Measurements from ENCODE around the gene TTC21A. TPM values are rescaled to one million over a fixed set of nuclear protein-coding genes. Genes with fewer than 3 reads are reported as not detected.

Gene TTC21A
- total RNA-seq, 5 donors from 2014 or later (not counting 1 experiment from before 2014, with no cell fraction given) = 3.5 to 12.4 (median 5.4) TPM

DNA sequence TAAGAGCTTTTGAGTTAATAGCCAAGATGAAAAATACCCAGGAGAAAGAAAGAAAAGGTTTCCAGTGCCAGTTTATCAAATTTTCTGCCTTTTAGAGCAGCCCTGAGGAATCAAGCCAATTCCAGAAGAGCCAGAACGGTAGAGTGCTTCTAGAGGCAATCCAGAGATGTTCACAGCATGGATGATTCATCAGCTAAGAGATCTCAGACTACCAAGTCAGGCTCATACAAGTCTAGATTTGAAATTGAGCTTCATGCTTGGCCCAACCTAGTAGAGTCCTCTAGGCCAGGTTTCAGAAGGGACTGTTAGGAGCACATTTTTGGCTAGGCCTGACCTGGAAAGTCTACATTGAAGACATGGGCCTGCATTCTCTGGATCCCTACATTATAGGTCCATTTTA, 40.2 kb upstream of the TTC21A start:
- Histone ChIP-seq H3K9me3 (no peaks in the 10 kb centered on the region), H3K4me3 (ENCODE audit: control insufficient read depth in 1 of 2, extremely low read depth in 1 of 2, low read length in 1 of 2) (no peak overlapping the region), H3K36me3 (ENCODE audit: control insufficient read depth in 2 of 2, extremely low read depth in 1 of 2, insufficient read depth in 1 of 2, low read length in 1 of 2) (peaks cover 3 to 68% of the 10 kb centered on the region in 2 donors), H3K4me1 (ENCODE audit: control insufficient read depth in 1 of 2, extremely low read depth in 1 of 2, insufficient read depth in 2 of 2, low read length in 2 of 2) (no peaks in the 10 kb centered on the region), H3K27ac (ENCODE audit: low read length) (no peak overlapping the region), H3K27me3 (replicated peaks in 1 of 2; ENCODE audit: control insufficient read depth in 2 of 2, extremely low read depth in 1 of 2, insufficient read depth in 2 of 2, low read length in 1 of 2) (no peaks in the 10 kb centered on the region)
- POLR2A ChIA-PET = no interaction called here
- ATAC-seq (replicated peaks in 1 of 4) = no peak
- no peaks in the 10 kb centered on the region for H3K27me3 Mint-ChIP-seq
- 89% methylated on average over 1 of the region's 1 CpG for WGBS (ENCODE audit: insufficient coverage)
- no peak overlapping the region for H3K27ac Mint-ChIP-seq
- no peak overlapping the region for H3K4me3 Mint-ChIP-seq
- peaks cover 57% of the 10 kb centered on the region for H3K36me3 Mint-ChIP-seq
- H3K9me3 Mint-ChIP-seq = no peaks in the 10 kb centered on the region
- CTCF ChIA-PET = interaction anchor here in 1 of 2 donors (0.5 kb wide), 1 partner anchor 16 kb away, joined by 3 read pairs; the partner anchor contains the start of genes SCN11A and WDR48
- DNase-seq = no peak
- H3K4me1 Mint-ChIP-seq = peaks cover 11 to 15% (median 15%) of the 10 kb centered on the region in 3 donors

GRCh38 chr3:39068556-39068955, 38.9 kb upstream of the TTC21A start:
- H3K36me3 ChIP-seq (ENCODE audit: control insufficient read depth in 2 of 2, extremely low read depth in 1 of 2, insufficient read depth in 1 of 2, low read length in 1 of 2) = peaks cover 9 to 75% of the 10 kb centered on the region in 2 donors
- DNase-seq (no peak), ATAC-seq (replicated peaks in 1 of 4) (no peak)
- no peak overlapping the region for H3K27ac Mint-ChIP-seq
- no peaks in the 10 kb centered on the region for H3K9me3 ChIP-seq
- no peak overlapping the region for H3K4me3 Mint-ChIP-seq
- no peaks in the 10 kb centered on the region for H3K9me3 Mint-ChIP-seq
- WGBS (ENCODE audit: insufficient coverage) = no CpG with 5 or more reads among the region's 3 CpGs
- peaks cover 8 to 10% (median 9%) of the 10 kb centered on the region in 3 donors for H3K4me1 Mint-ChIP-seq
- no peak overlapping the region for H3K4me3 ChIP-seq (ENCODE audit: control insufficient read depth in 1 of 2, extremely low read depth in 1 of 2, low read length in 1 of 2)
- H3K27me3 Mint-ChIP-seq = no peaks in the 10 kb centered on the region
- no peak overlapping the region for H3K27ac ChIP-seq (ENCODE audit: low read length)
- ChIA-PET POLR2A (interaction anchor here in 1 of 2 donors (1.3 kb wide), 1 partner anchor 9 kb away, joined by 4 read pairs; no protein-coding TSS in a partner anchor), CTCF (interaction anchor here in 1 of 2 donors (0.6 to 1.0 kb wide), 2 partner anchors 74 to 572 kb away, joined by 3 read pairs; partner anchors contain the start of gene EXOG)
- H3K36me3 Mint-ChIP-seq = peaks cover 66% of the 10 kb centered on the region
- H3K27me3 ChIP-seq (replicated peaks in 1 of 2; ENCODE audit: control insufficient read depth in 2 of 2, extremely low read depth in 1 of 2, insufficient read depth in 2 of 2, low read length in 1 of 2) = no peaks in the 10 kb centered on the region
- no peaks in the 10 kb centered on the region for H3K4me1 ChIP-seq (ENCODE audit: control insufficient read depth in 1 of 2, extremely low read depth in 1 of 2, insufficient read depth in 2 of 2, low read length in 2 of 2)

DNA sequence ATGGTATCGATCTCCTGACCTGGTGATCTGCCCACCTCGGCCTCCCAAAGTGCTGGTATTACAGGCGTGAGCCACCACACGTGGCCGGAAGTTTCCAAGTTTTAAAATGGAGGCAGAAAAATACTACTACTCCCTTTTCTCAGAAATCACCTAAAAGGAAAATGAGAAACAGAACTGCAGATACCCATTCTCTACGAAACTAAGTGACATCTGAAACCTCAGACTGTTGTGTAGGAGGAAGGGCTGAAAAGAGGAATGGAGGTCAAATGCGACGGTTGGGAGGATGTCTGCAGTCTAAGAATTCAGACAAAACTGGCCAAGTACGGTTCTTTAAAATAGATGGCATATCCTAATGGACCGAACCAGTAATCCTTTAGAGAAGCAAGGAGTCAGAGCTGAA, 31.6 kb upstream of the TTC21A start:
- H3K36me3 ChIP-seq (ENCODE audit: control insufficient read depth in 2 of 2, extremely low read depth in 1 of 2, insufficient read depth in 1 of 2, low read length in 1 of 2) = peaks cover 24 to 83% of the 10 kb centered on the region in 2 donors
- H3K9me3 ChIP-seq = no peaks in the 10 kb centered on the region
- H3K4me1 ChIP-seq (ENCODE audit: control insufficient read depth in 1 of 2, extremely low read depth in 1 of 2, insufficient read depth in 2 of 2, low read length in 2 of 2) = no peaks in the 10 kb centered on the region
- ATAC-seq (replicated peaks in 1 of 4) (no peak), DNase-seq (no peak)
- no CpG with 5 or more reads among the region's 10 CpGs for WGBS (ENCODE audit: insufficient coverage)
- ChIA-PET CTCF (no interaction called here), POLR2A (interaction anchor here in 1 of 2 donors (0.6 kb wide), 1 partner anchor 57 kb away, joined by 4 read pairs; no protein-coding TSS in a partner anchor)
- Mint-ChIP-seq H3K36me3 (peaks cover 65% of the 10 kb centered on the region), H3K9me3 (no peaks in the 10 kb centered on the region), H3K27ac (no peak overlapping the region), H3K4me3 (no peak overlapping the region), H3K27me3 (no peaks in the 10 kb centered on the region), H3K4me1 (peaks cover 3 to 13% (median 5%) of the 10 kb centered on the region in 3 donors)
- H3K27ac ChIP-seq (ENCODE audit: low read length) = no peak overlapping the region
- no peaks in the 10 kb centered on the region for H3K27me3 ChIP-seq (replicated peaks in 1 of 2; ENCODE audit: control insufficient read depth in 2 of 2, extremely low read depth in 1 of 2, insufficient read depth in 2 of 2, low read length in 1 of 2)
- H3K4me3 ChIP-seq (ENCODE audit: control insufficient read depth in 1 of 2, extremely low read depth in 1 of 2, low read length in 1 of 2) = no peak overlapping the region

GRCh38 chr3:39079530-39079929, 27.9 kb upstream of the TTC21A start:
- POLR2A ChIA-PET = interaction anchor here (0.6 kb wide), 2 partner anchors 66 to 407 kb away, joined by 3 to 4 read pairs; no protein-coding TSS in a partner anchor
- ATAC-seq (replicated peaks in 1 of 4) = no peak
- H3K9me3 Mint-ChIP-seq = no peaks in the 10 kb centered on the region
- no peak for DNase-seq
- Histone ChIP-seq H3K4me1 (ENCODE audit: control insufficient read depth in 1 of 2, extremely low read depth in 1 of 2, insufficient read depth in 2 of 2, low read length in 2 of 2) (no peaks in the 10 kb centered on the region), H3K27ac (ENCODE audit: low read length) (no peak overlapping the region), H3K27me3 (replicated peaks in 1 of 2; ENCODE audit: control insufficient read depth in 2 of 2, extremely low read depth in 1 of 2, insufficient read depth in 2 of 2, low read length in 1 of 2) (no peaks in the 10 kb centered on the region), H3K36me3 (ENCODE audit: control insufficient read depth in 2 of 2, extremely low read depth in 1 of 2, insufficient read depth in 1 of 2, low read length in 1 of 2) (peaks cover 16 to 60% of the 10 kb centered on the region in 2 donors), H3K9me3 (no peaks in the 10 kb centered on the region), H3K4me3 (ENCODE audit: control insufficient read depth in 1 of 2, extremely low read depth in 1 of 2, low read length in 1 of 2) (no peak overlapping the region)
- no peak overlapping the region for H3K4me3 Mint-ChIP-seq
- H3K27me3 Mint-ChIP-seq = no peaks in the 10 kb centered on the region
- H3K4me1 Mint-ChIP-seq = peaks cover 3 to 13% (median 5%) of the 10 kb centered on the region in 3 donors
- peak overlapping the region in 1 of 2 donors; percentile 35 for H3K27ac Mint-ChIP-seq
- peaks cover 60% of the 10 kb centered on the region for H3K36me3 Mint-ChIP-seq
- CTCF ChIA-PET = interaction anchor here (0.6 kb wide), 3 partner anchors 7 to 1898 kb away, joined by 4 to 8 read pairs (median 4); no protein-coding TSS in a partner anchor

GRCh38 chr3:39080026-39080425, 27.5 kb upstream of the TTC21A start:
- Histone ChIP-seq H3K27ac (ENCODE audit: low read length) (no peak overlapping the region), H3K36me3 (ENCODE audit: control insufficient read depth in 2 of 2, extremely low read depth in 1 of 2, insufficient read depth in 1 of 2, low read length in 1 of 2) (peaks cover 16 to 55% of the 10 kb centered on the region in 2 donors), H3K27me3 (replicated peaks in 1 of 2; ENCODE audit: control insufficient read depth in 2 of 2, extremely low read depth in 1 of 2, insufficient read depth in 2 of 2, low read length in 1 of 2) (no peaks in the 10 kb centered on the region), H3K9me3 (no peaks in the 10 kb centered on the region), H3K4me3 (ENCODE audit: control insufficient read depth in 1 of 2, extremely low read depth in 1 of 2, low read length in 1 of 2) (no peak overlapping the region), H3K4me1 (ENCODE audit: control insufficient read depth in 1 of 2, extremely low read depth in 1 of 2, insufficient read depth in 2 of 2, low read length in 2 of 2) (no peaks in the 10 kb centered on the region)
- ATAC-seq (replicated peaks in 1 of 4) = no peak
- CTCF ChIA-PET = interaction anchor here (0.6 to 2.2 kb wide), 4 partner anchors 8 to 1899 kb away, joined by 4 to 8 read pairs (median 4); no protein-coding TSS in a partner anchor
- no peaks in the 10 kb centered on the region for H3K9me3 Mint-ChIP-seq
- no peak overlapping the region for H3K27ac Mint-ChIP-seq
- DNase-seq = no peak
- no peak overlapping the region for H3K4me3 Mint-ChIP-seq
- peaks cover 55% of the 10 kb centered on the region for H3K36me3 Mint-ChIP-seq
- H3K27me3 Mint-ChIP-seq = no peaks in the 10 kb centered on the region
- POLR2A ChIA-PET = interaction anchor here in 1 of 2 donors (0.6 kb wide), 1 partner anchor 66 kb away, joined by 4 read pairs; no protein-coding TSS in a partner anchor
- H3K4me1 Mint-ChIP-seq = peaks cover 3 to 13% (median 5%) of the 10 kb centered on the region in 3 donors

DNA sequence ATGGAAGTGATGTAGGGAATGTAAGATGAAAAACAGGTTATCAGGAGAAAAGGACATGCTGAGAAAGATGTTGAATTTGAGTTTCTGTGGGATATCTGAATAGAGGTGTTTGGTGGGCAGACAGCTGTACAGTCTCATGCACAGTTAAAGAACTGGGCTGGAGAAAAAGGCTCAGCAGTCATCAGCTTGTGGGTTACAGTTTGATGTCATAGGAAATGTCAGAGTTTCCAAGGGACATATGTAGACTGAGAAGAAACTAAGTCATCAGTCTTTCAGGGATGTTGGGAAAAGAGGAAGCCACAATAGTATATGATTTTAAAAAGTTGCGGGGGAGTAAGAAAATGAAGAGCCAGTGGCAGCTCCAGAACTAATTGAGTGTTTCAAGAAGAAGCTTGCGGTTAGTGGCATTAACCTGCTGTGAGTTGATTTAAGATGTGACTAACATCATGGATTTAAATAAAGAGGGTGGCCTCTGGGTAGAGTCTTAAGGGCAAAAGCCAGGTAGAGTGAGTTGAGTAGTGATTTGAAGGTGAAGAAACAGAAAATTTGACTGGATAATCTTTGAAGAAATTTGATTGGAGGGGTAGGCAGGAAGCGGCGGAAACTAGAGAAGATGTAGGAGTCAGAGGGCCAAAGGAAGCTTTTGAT, 24.7 kb upstream of the TTC21A start:
- Mint-ChIP-seq H3K27ac (peak overlapping the region; percentile 15 to 29), H3K27me3 (no peaks in the 10 kb centered on the region)
- CTCF ChIA-PET = no interaction called here

More for the DNA sequence above, 24.7 kb upstream of the TTC21A start:
- H3K4me1 ChIP-seq (ENCODE audit: control insufficient read depth in 1 of 2, extremely low read depth in 1 of 2, insufficient read depth in 2 of 2, low read length in 2 of 2) = no peaks in the 10 kb centered on the region
- no peak overlapping the region for H3K27ac ChIP-seq (ENCODE audit: low read length)
- Mint-ChIP-seq H3K4me3 (no peak overlapping the region), H3K9me3 (no peaks in the 10 kb centered on the region), H3K4me1 (peaks cover 3 to 12% (median 5%) of the 10 kb centered on the region in 3 donors), H3K36me3 (peaks cover 49% of the 10 kb centered on the region)
- no peaks in the 10 kb centered on the region for H3K9me3 ChIP-seq
- no peak overlapping the region for H3K4me3 ChIP-seq (ENCODE audit: control insufficient read depth in 1 of 2, extremely low read depth in 1 of 2, low read length in 1 of 2)
- DNase-seq (no peak), ATAC-seq (replicated peaks in 1 of 4) (no peak)
- 98% methylated on average over 4 of the region's 4 CpGs for WGBS (ENCODE audit: insufficient coverage)
- POLR2A ChIA-PET = interaction anchor here in 1 of 2 donors (0.7 kb wide), 1 partner anchor 67 kb away, joined by 6 read pairs; no protein-coding TSS in a partner anchor
- peaks cover 15 to 56% of the 10 kb centered on the region in 2 donors for H3K36me3 ChIP-seq (ENCODE audit: control insufficient read depth in 2 of 2, extremely low read depth in 1 of 2, insufficient read depth in 1 of 2, low read length in 1 of 2)
- H3K27me3 ChIP-seq (replicated peaks in 1 of 2; ENCODE audit: control insufficient read depth in 2 of 2, extremely low read depth in 1 of 2, insufficient read depth in 2 of 2, low read length in 1 of 2) = no peaks in the 10 kb centered on the region

Measured in T-cell (primary cell).